Measurements from ENCODE around the gene TRIM62. TPM values are rescaled to one million over a fixed set of nuclear protein-coding genes. Genes with fewer than 3 reads are reported as not detected.

TRIM62 gene
- total RNA-seq, 1 experiment from 2014 or later = 6.9 TPM

DNA sequence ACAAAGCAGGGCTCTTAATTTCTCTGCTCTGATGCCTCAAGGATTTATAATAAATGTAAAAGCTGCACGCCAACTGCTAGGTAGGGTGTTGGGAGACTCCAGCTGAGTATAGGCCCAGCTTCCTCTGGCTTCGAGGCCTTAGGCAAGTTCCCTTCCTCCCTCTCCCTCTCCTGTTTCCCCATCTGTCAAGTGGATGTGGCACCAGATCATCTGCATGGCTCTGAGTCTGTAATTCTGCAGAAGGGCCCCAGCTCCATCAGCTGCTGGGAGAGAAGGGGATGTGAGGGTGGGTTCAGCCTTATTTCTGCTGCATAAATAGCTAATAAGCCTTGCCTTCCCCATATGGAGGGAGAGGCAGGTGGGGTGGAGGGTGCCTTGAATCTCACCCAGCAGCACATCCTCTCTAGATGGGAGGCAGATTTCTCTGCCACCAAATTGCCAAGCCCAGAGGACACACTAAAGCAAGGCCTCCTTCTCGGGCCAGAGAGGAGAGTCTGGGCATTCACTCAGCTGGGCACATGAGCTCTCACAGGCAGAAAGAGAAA is 3.8 kb downstream of the TRIM62 start:
- peaks cover 6% of the 10 kb centered on the region; the same call in 1 of the 2 replicates for H3K4me1 ChIP-seq (ENCODE audit: insufficient read depth, low read length)
- TF ChIP-seq, protein P1, sequence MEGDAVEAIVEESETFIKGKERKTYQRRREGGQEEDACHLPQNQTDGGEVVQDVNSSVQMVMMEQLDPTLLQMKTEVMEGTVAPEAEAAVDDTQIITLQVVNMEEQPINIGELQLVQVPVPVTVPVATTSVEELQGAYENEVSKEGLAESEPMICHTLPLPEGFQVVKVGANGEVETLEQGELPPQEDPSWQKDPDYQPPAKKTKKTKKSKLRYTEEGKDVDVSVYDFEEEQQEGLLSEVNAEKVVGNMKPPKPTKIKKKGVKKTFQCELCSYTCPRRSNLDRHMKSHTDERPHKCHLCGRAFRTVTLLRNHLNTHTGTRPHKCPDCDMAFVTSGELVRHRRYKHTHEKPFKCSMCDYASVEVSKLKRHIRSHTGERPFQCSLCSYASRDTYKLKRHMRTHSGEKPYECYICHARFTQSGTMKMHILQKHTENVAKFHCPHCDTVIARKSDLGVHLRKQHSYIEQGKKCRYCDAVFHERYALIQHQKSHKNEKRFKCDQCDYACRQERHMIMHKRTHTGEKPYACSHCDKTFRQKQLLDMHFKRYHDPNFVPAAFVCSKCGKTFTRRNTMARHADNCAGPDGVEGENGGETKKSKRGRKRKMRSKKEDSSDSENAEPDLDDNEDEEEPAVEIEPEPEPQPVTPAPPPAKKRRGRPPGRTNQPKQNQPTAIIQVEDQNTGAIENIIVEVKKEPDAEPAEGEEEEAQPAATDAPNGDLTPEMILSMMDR (conservative IDR thresholded peaks at IDR 0.05) = no peak
- no peaks in the 10 kb centered on the region for H3K79me1 ChIP-seq (ENCODE audit: insufficient read depth, low read depth, low read length, poor library complexity, severe bottlenecking)
- no peaks in the 10 kb centered on the region for H3K9me3 Mint-ChIP-seq
- no peak overlapping the region for H2BK120ac ChIP-seq (ENCODE audit: low read depth, low read length, poor library complexity, severe bottlenecking)
- H3K27ac Mint-ChIP-seq = no peak overlapping the region
- no peak overlapping the region for H3K4ac ChIP-seq (ENCODE audit: low read depth, low read length)
- DNase-seq = no peak
- no peak overlapping the region for H4K91ac ChIP-seq (ENCODE audit: insufficient read length, low read depth, low read length)
- no peak overlapping the region for H3K9ac ChIP-seq (ENCODE audit: extremely low read depth, insufficient read length, low read length)
- H3K9me3 ChIP-seq (ENCODE audit: control insufficient read depth, low read depth, low read length) = no peaks in the 10 kb centered on the region
- no peak overlapping the region for H3T11ph ChIP-seq (ENCODE audit: low read length)
- H3K27me3 Mint-ChIP-seq (ENCODE audit: low read depth) = peaks cover 16% of the 10 kb centered on the region
- H2BK12ac ChIP-seq (ENCODE audit: insufficient read length, low read depth, low read length) = no peak overlapping the region
- H3K27me3 ChIP-seq (ENCODE audit: insufficient read depth, low read length) = no peaks in the 10 kb centered on the region
- H3K4me1 Mint-ChIP-seq = peaks cover 18 to 22% of the 10 kb centered on the region in 2 experiments
- no peak overlapping the region for H2BK20ac ChIP-seq (ENCODE audit: low read depth, low read length, poor library complexity, severe bottlenecking)
- no peak overlapping the region for H3K27ac ChIP-seq (ENCODE audit: insufficient read length, low read depth, low read length)
- H3K23ac ChIP-seq (ENCODE audit: insufficient read length, low read depth, low read length) = no peak overlapping the region
- H3K18ac ChIP-seq (ENCODE audit: insufficient read length, low read depth, low read length) = no peak overlapping the region
- H2BK15ac ChIP-seq (ENCODE audit: low read depth, low read length) = no peak overlapping the region
- no peaks in the 10 kb centered on the region for H4K20me1 ChIP-seq (ENCODE audit: control insufficient read depth, insufficient read depth, insufficient read length)
- no peak overlapping the region for H2AFZ ChIP-seq (ENCODE audit: low read length)
- H2BK5ac ChIP-seq (ENCODE audit: insufficient read length, low read length) = no peak overlapping the region
- no peaks in the 10 kb centered on the region for H3K79me2 ChIP-seq (ENCODE audit: insufficient read depth, low read length)
- peaks cover 0 to 3% (median 0%) of the 10 kb centered on the region in 3 experiments; a peak in 2 of 7 replicates for H3K36me3 Mint-ChIP-seq (ENCODE audit: insufficient read depth in 1 of 3, low read depth in 3 of 3)
- no peak overlapping the region for H4K8ac ChIP-seq (replicated peaks; ENCODE audit: insufficient read length, low read depth, low read length)
- H3K56ac ChIP-seq (ENCODE audit: insufficient read length, low read depth, low read length) = no peak overlapping the region
- H3K4me3 Mint-ChIP-seq = no peak overlapping the region
- H2AK5ac ChIP-seq (ENCODE audit: insufficient read length, low read length) = no peak overlapping the region
- peaks cover 13% of the 10 kb centered on the region for H3K23me2 ChIP-seq (ENCODE audit: insufficient read length, low read depth, low read length, poor library complexity, severe bottlenecking)
- no CpG with 5 or more reads among the region's 3 CpGs for WGBS (ENCODE audit: extremely low coverage, insufficient read length, low lambda C conversion rate)
- H4K5ac ChIP-seq (ENCODE audit: insufficient read length, low read depth, low read length) = no peak overlapping the region
- H3K4me2 ChIP-seq (ENCODE audit: insufficient read depth, insufficient read length, low read length) = no peak overlapping the region
- H3K14ac ChIP-seq (ENCODE audit: insufficient read depth, low read length) = no peak overlapping the region

Measured in H9 (cell line).